K562 (cell line): ENCODE results near the gene GRK3. TPM values are rescaled to one million over a fixed set of nuclear protein-coding genes. Genes with fewer than 3 reads are reported as not detected.

ENCODE experiments used
- FOXJ2 ChIP-seq: fragments of 200-800 bp; sonication (Bioruptor generic); IDR thresholded peaks from 2 replicates; pipeline ENCODE4 v1.6.1; 2016; ENCODE audit warnings: missing genetic modification characterization, missing compliant biosample characterization
- HES1 ChIP-seq: fragments of 450-650 bp; IDR thresholded peaks from 2 replicates; pipeline ENCODE4 v1.6.1; 2016; ENCODE audit warnings: low read depth, mild to moderate bottlenecking, moderate library complexity
- KDM5B ChIP-seq: fragments of 200-600 bp; sonication (generic); IDR thresholded peaks from 2 replicates; pipeline ENCODE4 v1.6.1; 2012; ENCODE audit warnings: low read depth, mild to moderate bottlenecking, moderate library complexity, low read length, control low read depth, inconsistent platforms; ENCODE audit not compliant: insufficient replicate concordance
- MBD2 ChIP-seq: sonication (generic); IDR thresholded peaks from 2 replicates; pipeline ENCODE4 v1.6.1; 2016; ENCODE audit warnings: low read depth, borderline replicate concordance
- PTTG1 ChIP-seq: fragments of 450-650 bp; IDR thresholded peaks from 2 replicates; pipeline ENCODE4 v1.6.1; 2016; ENCODE audit warnings: low read depth, mild to moderate bottlenecking, missing genetic modification characterization, missing compliant biosample characterization
- SAFB2 ChIP-seq: fragments of 200-400 bp; formaldehyde crosslinking; IDR thresholded peaks from 2 replicates; pipeline ENCODE4 v1.6.1; 2018; ENCODE audit warnings: borderline replicate concordance, low read length, low read depth, moderate library complexity; ENCODE audit not compliant: severe bottlenecking
- SIN3A ChIP-seq, 2 experiments: fragments of 150-350 bp in 1 of 2; IDR thresholded peaks; 2 replicates each; pipeline ENCODE4 v1.6.1; 2011 to 2016; ENCODE audit warnings: borderline replicate concordance in 2 of 2, low read depth in 2 of 2, low read length in 2 of 2, mild to moderate bottlenecking in 2 of 2, moderate library complexity in 2 of 2; ENCODE audit not compliant: control insufficient read depth in 1 of 2
- SIRT6 ChIP-seq: IDR thresholded peaks from one replicate; pipeline ENCODE4 v1.6.1; 2012; ENCODE audit warnings: low read depth, mild to moderate bottlenecking, control low read depth, inconsistent platforms, low read length, moderate library complexity
- SMAD3 ChIP-seq: fragments of 450-650 bp; formaldehyde crosslinking; conservative IDR thresholded peaks from 2 replicates; pipeline ENCODE4 v1.4.0; 2020; ENCODE audit warnings: mild to moderate bottlenecking
- SMARCC2 ChIP-seq: fragments of 450-650 bp; IDR thresholded peaks from 2 replicates; pipeline ENCODE4 v1.6.1; 2017; ENCODE audit warnings: antibody characterized with exemption, moderate library complexity, mild to moderate bottlenecking, low read depth
- SMARCE1 ChIP-seq: fragments of 450-650 bp; IDR thresholded peaks from 2 replicates; pipeline ENCODE4 v1.7.1; 2016; ENCODE audit warnings: mild to moderate bottlenecking
- THAP7 ChIP-seq: fragments of 250-450 bp; sonication (Bioruptor Pico); IDR thresholded peaks from 2 replicates; pipeline ENCODE4 v1.5.0; 2021
- ZBTB7A ChIP-seq: IDR thresholded peaks from 2 replicates; pipeline ENCODE4 v1.6.1; 2011; ENCODE audit warnings: low read depth, mild to moderate bottlenecking, low read length, moderate library complexity, borderline replicate concordance; ENCODE audit not compliant: control insufficient read depth
- ZNF347 ChIP-seq: fragments of 450-650 bp; formaldehyde crosslinking; IDR thresholded peaks from 2 replicates; pipeline ENCODE4 v1.4.0; 2020; ENCODE audit warnings: low read depth, mild to moderate bottlenecking, moderate library complexity
- polyA plus RNA-seq, 8 experiments: library from polyadenylated mRNA; depleted of rRNA in 4 of 8; stranded (reverse) in 5 of 8; unstranded in 3 of 8; fragments of >200 nt; fragmentation: Nextera tagmentation in 2 of 8; fragmentation: Illumina TruSeq in 1 of 8; extraction: Ambion mirVana in 2 of 8; extraction: Trizol in 1 of 8; gene quantifications; 2 replicates each; pipeline versions ENCODE4 v1.2.1 to v1.2.3, GENCODE V29; 2011 to 2014; ENCODE audit warnings: inconsistent platforms in 1 of 8, missing spikeins in 1 of 8
- total RNA-seq, 7 experiments: library from RNA; depleted of rRNA in 6 of 7; stranded (reverse); fragments of >200 nt in 6 of 7; fragmentation: Illumina TruSeq in 2 of 7; extraction: Trizol in 2 of 7; gene quantifications; 2 replicates each; pipeline versions ENCODE4 v1.2.1 to v1.2.3, GENCODE V29; 2011 to 2021; ENCODE audit warnings: low replicate concordance in 1 of 7
- TF ChIP-seq, protein P1 (sequence below): sonication (generic); formaldehyde crosslinking; IDR thresholded peaks from 2 replicates; pipeline ENCODE4 v1.8.0; 2022; ENCODE audit warnings: mild to moderate bottlenecking, missing genetic modification reagents
- TF ChIP-seq, protein P2 (sequence below): sonication (generic); formaldehyde crosslinking; IDR thresholded peaks from 2 replicates; pipeline ENCODE4 v1.8.1; 2023; ENCODE audit warnings: mild to moderate bottlenecking, missing genetic modification reagents
- TF ChIP-seq, protein P3 (sequence below): fragments of 250-450 bp; sonication (Bioruptor Pico); IDR thresholded peaks from 2 replicates; pipeline ENCODE4 v1.5.0; 2020; ENCODE audit warnings: mild to moderate bottlenecking, borderline replicate concordance
- TF ChIP-seq, protein P4 (sequence below), 2 experiments: fragments of 450-650 bp; IDR thresholded peaks; 2 replicates each; pipeline ENCODE4 v1.6.1; 2016

The GRK3 gene
- total and polyA plus RNA-seq, 9 of the 15 experiments (the other 6 are each of a cell fraction or from before 2014, with no cell fraction given) = 1.4 to 7.6 (median 3.6) TPM

DNA sequence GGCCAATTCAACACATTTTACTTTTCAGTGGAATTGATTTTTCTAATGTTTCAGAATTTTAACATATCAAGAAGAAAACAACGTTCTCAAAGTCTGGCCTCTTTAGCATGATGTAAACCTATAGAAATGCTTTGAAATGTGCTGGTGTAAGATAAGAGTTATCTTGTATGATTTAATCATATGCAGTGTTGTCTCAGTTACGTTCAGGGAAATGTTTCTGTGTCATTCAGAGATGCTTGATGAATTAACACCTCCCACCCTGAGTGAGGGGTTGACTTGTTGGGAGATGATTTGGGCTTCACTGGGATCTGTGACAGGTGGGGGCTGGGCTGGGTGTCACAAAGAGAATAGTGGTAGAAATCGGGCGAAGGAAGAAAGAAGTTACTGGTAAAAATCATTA is 161.8 kb downstream of the GRK3 start (continued):
- TF ChIP-seq SAFB2 (no peak), PTTG1 (tag) (no peak), SMAD3 (CRISPR knock-in tag) (no peak), HES1 (peak; percentile 27; the same call in 1 of the 2 replicates), MBD2 (no peak), SIRT6 (no peak), ZBTB7A (no peak), THAP7 (no peak), SIN3A (IDR thresholded peaks at IDR 0.05; ENCODE audit: borderline replicate concordance in 2 of 2, control insufficient read depth in 1 of 2, low read depth in 2 of 2, low read length in 2 of 2) (no peak), KDM5B (no peak), SMARCE1 (peak; percentile 93), SMARCC2 (peak; percentile 78; the same call in 1 of the 2 replicates), FOXJ2 (tag) (peak; percentile 66; the same call in 1 of the 2 replicates), ZNF347 (CRISPR knock-in tag) (no peak)
- TF ChIP-seq, protein P1, sequence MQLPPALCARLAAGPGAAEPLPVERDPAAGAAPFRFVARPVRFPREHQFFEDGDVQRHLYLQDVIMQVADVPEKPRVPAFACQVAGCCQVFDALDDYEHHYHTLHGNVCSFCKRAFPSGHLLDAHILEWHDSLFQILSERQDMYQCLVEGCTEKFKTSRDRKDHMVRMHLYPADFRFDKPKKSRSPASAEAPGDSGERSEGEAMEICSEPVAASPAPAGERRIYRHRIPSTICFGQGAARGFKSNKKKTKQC (CRISPR knock-in tag) = no peak
- TF ChIP-seq, protein P2, sequence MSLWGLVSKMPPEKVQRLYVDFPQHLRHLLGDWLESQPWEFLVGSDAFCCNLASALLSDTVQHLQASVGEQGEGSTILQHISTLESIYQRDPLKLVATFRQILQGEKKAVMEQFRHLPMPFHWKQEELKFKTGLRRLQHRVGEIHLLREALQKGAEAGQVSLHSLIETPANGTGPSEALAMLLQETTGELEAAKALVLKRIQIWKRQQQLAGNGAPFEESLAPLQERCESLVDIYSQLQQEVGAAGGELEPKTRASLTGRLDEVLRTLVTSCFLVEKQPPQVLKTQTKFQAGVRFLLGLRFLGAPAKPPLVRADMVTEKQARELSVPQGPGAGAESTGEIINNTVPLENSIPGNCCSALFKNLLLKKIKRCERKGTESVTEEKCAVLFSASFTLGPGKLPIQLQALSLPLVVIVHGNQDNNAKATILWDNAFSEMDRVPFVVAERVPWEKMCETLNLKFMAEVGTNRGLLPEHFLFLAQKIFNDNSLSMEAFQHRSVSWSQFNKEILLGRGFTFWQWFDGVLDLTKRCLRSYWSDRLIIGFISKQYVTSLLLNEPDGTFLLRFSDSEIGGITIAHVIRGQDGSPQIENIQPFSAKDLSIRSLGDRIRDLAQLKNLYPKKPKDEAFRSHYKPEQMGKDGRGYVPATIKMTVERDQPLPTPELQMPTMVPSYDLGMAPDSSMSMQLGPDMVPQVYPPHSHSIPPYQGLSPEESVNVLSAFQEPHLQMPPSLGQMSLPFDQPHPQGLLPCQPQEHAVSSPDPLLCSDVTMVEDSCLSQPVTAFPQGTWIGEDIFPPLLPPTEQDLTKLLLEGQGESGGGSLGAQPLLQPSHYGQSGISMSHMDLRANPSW = no peak
- TF ChIP-seq, protein P3, sequence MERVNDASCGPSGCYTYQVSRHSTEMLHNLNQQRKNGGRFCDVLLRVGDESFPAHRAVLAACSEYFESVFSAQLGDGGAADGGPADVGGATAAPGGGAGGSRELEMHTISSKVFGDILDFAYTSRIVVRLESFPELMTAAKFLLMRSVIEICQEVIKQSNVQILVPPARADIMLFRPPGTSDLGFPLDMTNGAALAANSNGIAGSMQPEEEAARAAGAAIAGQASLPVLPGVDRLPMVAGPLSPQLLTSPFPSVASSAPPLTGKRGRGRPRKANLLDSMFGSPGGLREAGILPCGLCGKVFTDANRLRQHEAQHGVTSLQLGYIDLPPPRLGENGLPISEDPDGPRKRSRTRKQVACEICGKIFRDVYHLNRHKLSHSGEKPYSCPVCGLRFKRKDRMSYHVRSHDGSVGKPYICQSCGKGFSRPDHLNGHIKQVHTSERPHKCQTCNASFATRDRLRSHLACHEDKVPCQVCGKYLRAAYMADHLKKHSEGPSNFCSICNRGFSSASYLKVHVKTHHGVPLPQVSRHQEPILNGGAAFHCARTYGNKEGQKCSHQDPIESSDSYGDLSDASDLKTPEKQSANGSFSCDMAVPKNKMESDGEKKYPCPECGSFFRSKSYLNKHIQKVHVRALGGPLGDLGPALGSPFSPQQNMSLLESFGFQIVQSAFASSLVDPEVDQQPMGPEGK (CRISPR knock-in tag) = no peak
- TF ChIP-seq, protein P4, sequence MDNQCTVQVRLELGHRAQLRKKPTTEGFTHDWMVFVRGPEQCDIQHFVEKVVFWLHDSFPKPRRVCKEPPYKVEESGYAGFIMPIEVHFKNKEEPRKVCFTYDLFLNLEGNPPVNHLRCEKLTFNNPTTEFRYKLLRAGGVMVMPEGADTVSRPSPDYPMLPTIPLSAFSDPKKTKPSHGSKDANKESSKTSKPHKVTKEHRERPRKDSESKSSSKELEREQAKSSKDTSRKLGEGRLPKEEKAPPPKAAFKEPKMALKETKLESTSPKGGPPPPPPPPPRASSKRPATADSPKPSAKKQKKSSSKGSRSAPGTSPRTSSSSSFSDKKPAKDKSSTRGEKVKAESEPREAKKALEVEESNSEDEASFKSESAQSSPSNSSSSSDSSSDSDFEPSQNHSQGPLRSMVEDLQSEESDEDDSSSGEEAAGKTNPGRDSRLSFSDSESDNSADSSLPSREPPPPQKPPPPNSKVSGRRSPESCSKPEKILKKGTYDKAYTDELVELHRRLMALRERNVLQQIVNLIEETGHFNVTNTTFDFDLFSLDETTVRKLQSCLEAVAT (IDR thresholded peaks at IDR 0.05) = no peak
